Measurements from ENCODE around the gene SLC39A1.

The SLC39A1 gene

DNA sequence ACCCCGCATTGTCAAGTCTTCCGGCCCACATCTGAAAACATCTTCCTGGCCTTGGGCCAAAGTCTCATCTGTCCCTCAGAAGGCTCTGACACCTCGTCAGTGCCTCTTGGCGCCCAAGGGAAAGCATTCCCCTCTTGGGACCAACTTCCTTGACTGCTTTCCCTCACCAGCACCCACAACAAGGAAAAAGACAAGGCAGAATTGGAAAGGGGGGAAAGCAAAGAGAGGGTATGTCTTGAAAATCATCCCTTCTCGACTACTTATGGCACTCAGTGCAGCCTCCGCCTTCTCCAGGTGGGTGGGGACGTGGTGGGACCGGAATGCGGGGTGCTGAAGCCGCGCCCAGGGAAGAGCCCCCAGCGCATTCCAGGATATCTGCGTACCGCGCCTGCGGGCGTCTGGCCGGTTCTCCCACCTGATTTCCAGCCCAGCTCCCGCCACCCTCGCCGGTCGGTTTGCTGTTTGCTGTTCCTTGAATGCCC lies 554 bp upstream of the SLC39A1 start:
- H3K4me3 ChIP-seq (ENCODE audit: low read depth, low read length) = peak overlapping the region; percentile 93
- no peak for TF ChIP-seq CTCF (IDR thresholded peaks at IDR 0.05; ENCODE audit: control insufficient read depth, extremely low read depth, insufficient read depth)
- DNase-seq (ENCODE audit: low read depth) = no peak

- peak overlapping the region; percentile 93 for H3K4me3 ChIP-seq (ENCODE audit: low read depth, low read length)
- DNase-seq (ENCODE audit: low read depth) = no peak
- TF ChIP-seq CTCF (IDR thresholded peaks at IDR 0.05; ENCODE audit: control insufficient read depth, extremely low read depth, insufficient read depth) = no peak
These were observed 978 bp downstream of the SLC39A1 start for GRCh38 chr1:153962088-153963029.

DNA sequence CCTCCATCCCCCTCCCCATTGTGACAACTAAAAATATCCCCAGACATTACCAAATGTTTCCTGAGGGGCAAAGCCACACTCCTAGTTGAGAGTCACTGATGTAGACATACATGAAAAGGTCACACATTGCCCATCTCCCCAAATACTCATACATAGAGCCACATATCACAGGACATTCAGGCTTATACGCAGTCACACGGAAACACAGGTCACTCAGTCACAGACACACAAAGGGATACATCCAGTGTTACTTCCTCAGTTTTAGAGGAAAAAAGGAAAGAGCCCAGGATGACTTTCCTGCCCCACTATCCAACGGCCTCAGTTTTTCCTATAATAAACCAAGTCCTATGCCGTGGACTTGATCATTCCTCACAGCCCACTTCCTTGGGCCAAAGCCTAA lies 1.9 kb downstream of the SLC39A1 start:
- DNase-seq (ENCODE audit: low read depth) = no peak
- 0 out of 2 replicates have a peak overlapping the region, but pooled peaks have one; percentile 93 for H3K4me3 ChIP-seq (ENCODE audit: low read depth, low read length)
- no peak for TF ChIP-seq CTCF (IDR thresholded peaks at IDR 0.05; ENCODE audit: control insufficient read depth, extremely low read depth, insufficient read depth)

GRCh38 chr1:153960206-153960605 lies 3.1 kb downstream of the SLC39A1 start:
- TF ChIP-seq CTCF (IDR thresholded peaks at IDR 0.05; ENCODE audit: control insufficient read depth, extremely low read depth, insufficient read depth) = no peak
- no peak overlapping the region for H3K4me3 ChIP-seq (ENCODE audit: low read depth, low read length)
- DNase-seq (ENCODE audit: low read depth) = no peak

DNA sequence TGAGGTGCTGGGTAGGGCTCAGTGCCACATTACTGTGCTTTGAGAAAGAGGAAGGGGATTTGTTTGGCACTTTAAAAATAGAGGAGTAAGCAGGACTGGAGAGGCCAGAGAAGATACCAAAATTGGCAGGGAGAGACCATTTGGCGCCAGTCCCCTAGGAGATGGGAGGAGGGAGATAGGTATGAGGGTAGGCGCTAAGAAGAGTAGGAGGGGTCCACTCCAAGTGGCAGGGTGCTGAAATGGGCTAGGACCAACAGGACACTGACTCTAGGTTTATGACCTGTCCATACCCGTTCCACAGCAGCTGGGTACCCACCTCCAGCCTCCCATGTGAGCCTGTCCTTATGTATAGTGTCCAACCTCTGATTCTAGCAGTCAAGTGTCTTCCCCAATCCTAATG lies 3.9 kb downstream of the SLC39A1 start:
- H3K4me3 ChIP-seq (ENCODE audit: low read depth, low read length) = no peak overlapping the region
- TF ChIP-seq CTCF (IDR thresholded peaks at IDR 0.05; ENCODE audit: control insufficient read depth, extremely low read depth, insufficient read depth) = no peak
- DNase-seq (ENCODE audit: low read depth) = no peak

DNA sequence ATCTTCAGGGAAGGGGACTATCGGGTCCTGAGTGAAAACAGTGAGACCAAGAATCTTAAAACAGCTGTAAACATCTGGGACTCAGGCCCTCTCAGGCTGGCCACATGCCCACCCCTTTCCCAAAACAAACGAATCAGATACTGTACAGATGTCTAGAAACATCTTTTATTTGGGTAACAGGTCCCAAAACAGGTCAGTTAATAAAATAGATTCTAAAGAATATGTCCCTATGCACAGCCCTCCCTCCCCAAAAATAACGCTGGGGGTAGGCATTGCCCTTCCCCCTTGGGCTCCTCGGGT lies 4.4 kb downstream of the SLC39A1 start:
- TF ChIP-seq CTCF (IDR thresholded peaks at IDR 0.05; ENCODE audit: control insufficient read depth, extremely low read depth, insufficient read depth) = no peak
- DNase-seq (ENCODE audit: low read depth) = no peak
- H3K4me3 ChIP-seq (ENCODE audit: low read depth, low read length) = no peak overlapping the region; the same call in 1 of the 2 replicates
